ENCODE results near the gene RNASE13.
A peak's percentile ranks its signal among the peaks of the same experiment; 100 is the strongest.
"Not testable (repeated sequence)": the region's sequence is repeated elsewhere in the genome, so short reads cannot be mapped to it uniquely, and the experiment has no call there.

RNASE13 gene

GRCh38 chr14:21022686-21023085 is 11.9 kb downstream of the RNASE13 start:
- no peak for DNase-seq (ENCODE audit: low read depth)

- no peak for DNase-seq (ENCODE audit: low read depth)
Measured at GRCh38 chr14:21020977-21021545, 13.5 kb downstream of the RNASE13 start.

GRCh38 chr14:21019366-21019765 is 15.2 kb downstream of the RNASE13 start:
- no peak for DNase-seq (ENCODE audit: low read depth)

GRCh38 chr14:21018781-21019180 is 15.8 kb downstream of the RNASE13 start:
- no peak for DNase-seq (ENCODE audit: low read depth)

- DNase-seq (ENCODE audit: low read depth), result no peak
Measured at GRCh38 chr14:21018286-21018685, 16.3 kb downstream of the RNASE13 start.

- DNase-seq (ENCODE audit: low read depth), result no peak
Measured at GRCh38 chr14:21017528-21018245, 16.9 kb downstream of the RNASE13 start.

- no peak for DNase-seq (ENCODE audit: low read depth)
Measured at GRCh38 chr14:21016413-21017190, 18.0 kb downstream of the RNASE13 start.

GRCh38 chr14:21015312-21015711 is 19.3 kb downstream of the RNASE13 start:
- no peak for DNase-seq (ENCODE audit: low read depth)

GRCh38 chr14:21014761-21015190 is 19.8 kb downstream of the RNASE13 start:
- peak; percentile 82 for DNase-seq (ENCODE audit: low read depth)

GRCh38 chr14:21011136-21011535 is 23.5 kb downstream of the RNASE13 start:
- no peak for DNase-seq (ENCODE audit: low read depth)

GRCh38 chr14:21009721-21010120 is 24.9 kb downstream of the RNASE13 start:
- not testable (repeated sequence) for DNase-seq (ENCODE audit: low read depth)

GRCh38 chr14:21003788-21004346 is 30.7 kb downstream of the RNASE13 start:
- no peak for DNase-seq (ENCODE audit: low read depth)

- DNase-seq (ENCODE audit: low read depth), result no peak
Measured at GRCh38 chr14:21001218-21001617, 33.4 kb downstream of the RNASE13 start.

- DNase-seq (ENCODE audit: low read depth), result no peak
Measured at GRCh38 chr14:20999591-20999990, 35.0 kb downstream of the RNASE13 start.

- DNase-seq (ENCODE audit: low read depth), result no peak
Measured at GRCh38 chr14:20998674-20999366, 35.8 kb downstream of the RNASE13 start, which contains the start of gene SLC39A2. TSS of gene SLC39A2 (plus strand) at chr14:20999293. CDS start at chr14:20999447, 154 bp downstream.

- DNase-seq (ENCODE audit: low read depth), result no peak
Measured at GRCh38 chr14:20998139-20998538, 36.5 kb downstream of the RNASE13 start.

- DNase-seq (ENCODE audit: low read depth), result no peak
Measured at GRCh38 chr14:20997564-20997963, 37.0 kb downstream of the RNASE13 start.

- DNase-seq (ENCODE audit: low read depth), result no peak
Measured at GRCh38 chr14:20997115-20997514, 37.5 kb downstream of the RNASE13 start.

GRCh38 chr14:20996521-20996920 is 38.1 kb downstream of the RNASE13 start:
- DNase-seq (ENCODE audit: low read depth), result no peak

GRCh38 chr14:20989787-20990600 is 44.6 kb downstream of the RNASE13 start, which contains the start of gene METTL17:
TSS of gene METTL17 (plus strand) at chr14:20989980. CDS start at chr14:20990003, 23 bp downstream.
- DNase-seq (ENCODE audit: low read depth), result peak; percentile 73

- no peak for DNase-seq (ENCODE audit: low read depth)
Measured at GRCh38 chr14:20989471-20989786, 45.2 kb downstream of the RNASE13 start.
